Heart right ventricle (tissue), 16 donors: Measurements from ENCODE around the gene RNF157. TPM values are rescaled to one million over a fixed set of nuclear protein-coding genes. Genes with fewer than 3 reads are reported as not detected.

Experiments used
- ATAC-seq, 8 donors: fragments of 200-7000 bp; cut with Tn5 transposase; one replicate each; pipeline ENCODE4 v1.9.1; 2020; ENCODE audit warnings: mild to moderate bottlenecking in 8 of 8, moderate library complexity in 8 of 8, moderate number of reproducible peaks in 1 of 8
- DNase-seq, 2 donors: peaks; one replicate each; pipeline ENCODE4 v3.0.0-alpha.2; 2020
- H3K27ac ChIP-seq, 10 donors: fragments of 200-600 bp; sonication (generic) in 2 of 10; one replicate each; pipeline versions ENCODE4 v1.5.0 to v1.8.0; 2020 to 2022; ENCODE audit warnings: mild to moderate bottlenecking in 3 of 10
- H3K27me3 ChIP-seq, 7 donors: fragments of 200-600 bp; one replicate each; pipeline ENCODE4 v1.8.0; 2021 to 2022; ENCODE audit warnings: mild to moderate bottlenecking in 2 of 7
- H3K36me3 ChIP-seq, 9 donors: fragments of 200-600 bp; sonication (generic) in 1 of 9; one replicate each; pipeline versions ENCODE4 v1.5.0 to v1.8.0; 2020 to 2022; ENCODE audit warnings: mild to moderate bottlenecking in 2 of 9
- H3K4me1 ChIP-seq, 9 donors: fragments of 200-600 bp; sonication (generic) in 1 of 9; one replicate each; pipeline versions ENCODE4 v1.5.0 to v1.8.0; 2020 to 2022; ENCODE audit warnings: mild to moderate bottlenecking in 4 of 9
- H3K4me3 ChIP-seq, 10 donors: fragments of 200-600 bp; sonication (generic) in 2 of 10; one replicate each; pipeline versions ENCODE4 v1.5.0 to v1.8.0; 2020 to 2022; ENCODE audit warnings: mild to moderate bottlenecking in 7 of 10, moderate library complexity in 2 of 10
- H3K9me3 ChIP-seq, 11 donors: fragments of 200-600 bp in 10 of 11; sonication (generic) in 2 of 11; one replicate each; pipeline versions ENCODE4 v1.5.0 to v1.8.0; 2013 to 2022; ENCODE audit warnings: mild to moderate bottlenecking in 2 of 11, control low read depth in 1 of 11, moderate library complexity in 1 of 11
- WGBS, 2 donors: extraction: QIAGEN DNeasy Blood & Tissue Kit; methylation state at CpG; one replicate each; pipeline ENCODE4 v1.1.7; 2013; ENCODE audit warnings: inconsistent platforms in 1 of 2; 5-methylcytosine and 5-hydroxymethylcytosine counted together
- intact Hi-C, 10 donors: fragments of 100-400 bp; cut with DNase I; formaldehyde crosslinking; loops; one replicate each; pipeline versions ENCODE4 v1.11.1 to v1.14.2; 2022
- polyA plus RNA-seq, 2 donors: library from polyadenylated mRNA; stranded (reverse); fragments of 200-250 nt; gene quantifications; one replicate each; pipeline ENCODE4 v1.2.3, GENCODE V29; 2013
- total RNA-seq, 10 donors: library from RNA; stranded (reverse); fragmentation: NEBNext Ultra II Directional in 3 of 10; extraction: Animal tissue kit (Norgen Biotek cat#: 25700) in 3 of 10; gene quantifications; one replicate each; pipeline versions ENCODE4 v1.2.1 to v1.2.4, GENCODE V29; 2021 to 2023
- TF ChIP-seq, protein P1 (sequence below), 9 donors: fragments of 200-600 bp; sonication (generic) in 2 of 9; IDR thresholded peaks; one replicate each; pipeline versions ENCODE4 v1.5.0 to v1.8.0; 2021 to 2022; ENCODE audit warnings: antibody characterized with exemption in 9 of 9, mild to moderate bottlenecking in 5 of 9, moderate library complexity in 1 of 9
- donor health status: Arrhythmogenic right ventricular cardiomyopathy.
- donor health status: ischemic (EF 13 %, LVEDD 7.1; RV severe dilation, severe dysfunction).
- donor health status: healthy with polysubstance abuse.
- donor health status: DM: no; HTN: yes; CAD: no.
- donor health status: DM: no; HTN: no; CAD: no.
- donor health status: ischemic (EF 25% LVEDD 6.9; RV normal size, moderate dysfunction).
- donor health status: ischemic (EF 25% LVEDD 5.7; RV mildly dilated, moderate dysfunction).
- donor health status: healthy.
- donor health status: DM: yes; HTN: yes; CAD: no.
- donor health status: Ischemic cardiomyopathy.
- donor health status: ischemic (EF 35%, LVEDD 5.7; RV mildly dilated, moderate dysfunction).
- donor health status: nonischemic (EF 11% LVEDD 7.7; RV severe dilation, severe dysfunction).
- donor health status: DM: yes; HTN: yes; CAD: no.
- donor health status: PGD.
- donor health status: ischemic (EF 29% LVEDD 5.4; RV normal size, mild dysfunction).
- donor health status: nonischemic (EF 23%, LVEDD 6.1; RV moderate dilation, normal function).

The RNF157 gene
- total and polyA plus RNA-seq, 12 donors = 1.3 to 18.8 (median 3.4) TPM

DNA sequence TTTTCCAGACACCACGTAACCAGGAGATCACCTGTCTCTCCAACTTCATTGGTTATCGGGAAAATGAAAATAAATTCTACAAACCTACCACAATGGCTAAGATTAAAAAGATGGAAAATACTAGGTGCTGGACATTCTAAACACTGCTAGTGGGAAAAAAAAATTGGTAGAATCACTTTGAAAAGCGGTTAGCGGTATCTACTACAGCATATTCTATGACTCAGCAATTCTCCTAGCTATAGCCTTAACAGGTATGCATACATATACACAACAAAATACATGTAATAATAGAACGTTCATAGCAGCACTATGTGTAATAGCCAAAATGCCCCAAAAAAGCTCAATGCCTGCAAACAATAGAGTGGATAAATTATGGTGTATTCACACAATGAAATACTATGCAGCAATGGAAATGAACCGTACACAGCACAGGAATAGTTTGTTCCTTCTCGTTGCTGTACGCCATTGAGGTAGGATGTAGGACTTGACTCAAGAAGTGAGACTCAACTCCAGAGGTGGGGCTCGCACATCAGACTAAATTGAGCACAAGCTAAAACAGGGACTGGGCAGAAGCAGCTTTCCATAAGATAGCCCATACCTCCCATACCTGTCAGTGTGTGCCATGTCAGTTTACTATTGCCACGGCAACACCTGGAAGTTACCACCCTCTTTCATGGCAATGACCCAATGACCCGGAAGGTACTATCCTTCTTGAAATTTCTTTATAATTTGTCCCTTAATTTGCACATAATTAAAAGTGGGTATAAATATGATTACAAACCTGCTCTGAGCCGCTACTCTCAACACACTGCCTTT lies 44.8 kb downstream of the RNF157 start:
- intact Hi-C loops = loop anchor here in 1 of 10 donors (5.0 kb wide), 1 partner anchor 72 kb away; the partner anchor contains the start of gene UBALD2
- TF ChIP-seq, protein P1, sequence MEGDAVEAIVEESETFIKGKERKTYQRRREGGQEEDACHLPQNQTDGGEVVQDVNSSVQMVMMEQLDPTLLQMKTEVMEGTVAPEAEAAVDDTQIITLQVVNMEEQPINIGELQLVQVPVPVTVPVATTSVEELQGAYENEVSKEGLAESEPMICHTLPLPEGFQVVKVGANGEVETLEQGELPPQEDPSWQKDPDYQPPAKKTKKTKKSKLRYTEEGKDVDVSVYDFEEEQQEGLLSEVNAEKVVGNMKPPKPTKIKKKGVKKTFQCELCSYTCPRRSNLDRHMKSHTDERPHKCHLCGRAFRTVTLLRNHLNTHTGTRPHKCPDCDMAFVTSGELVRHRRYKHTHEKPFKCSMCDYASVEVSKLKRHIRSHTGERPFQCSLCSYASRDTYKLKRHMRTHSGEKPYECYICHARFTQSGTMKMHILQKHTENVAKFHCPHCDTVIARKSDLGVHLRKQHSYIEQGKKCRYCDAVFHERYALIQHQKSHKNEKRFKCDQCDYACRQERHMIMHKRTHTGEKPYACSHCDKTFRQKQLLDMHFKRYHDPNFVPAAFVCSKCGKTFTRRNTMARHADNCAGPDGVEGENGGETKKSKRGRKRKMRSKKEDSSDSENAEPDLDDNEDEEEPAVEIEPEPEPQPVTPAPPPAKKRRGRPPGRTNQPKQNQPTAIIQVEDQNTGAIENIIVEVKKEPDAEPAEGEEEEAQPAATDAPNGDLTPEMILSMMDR (IDR thresholded peaks at IDR 0.05) = no peak
- Histone ChIP-seq H3K4me3 (no peak overlapping the region), H3K4me1 (peaks cover 0 to 37% (median 24%) of the 10 kb centered on the region in 9 donors), H3K27me3 (no peaks in the 10 kb centered on the region), H3K9me3 (no peaks in the 10 kb centered on the region), H3K36me3 (no peaks in the 10 kb centered on the region), H3K27ac (peak overlapping the region in 2 of 10 donors; percentile 45 to 63)
- 96 to 97% methylated on average over 12 of the region's 12 CpGs for WGBS, 2 donors
- no peak for DNase-seq
- ATAC-seq = no peak

DNA sequence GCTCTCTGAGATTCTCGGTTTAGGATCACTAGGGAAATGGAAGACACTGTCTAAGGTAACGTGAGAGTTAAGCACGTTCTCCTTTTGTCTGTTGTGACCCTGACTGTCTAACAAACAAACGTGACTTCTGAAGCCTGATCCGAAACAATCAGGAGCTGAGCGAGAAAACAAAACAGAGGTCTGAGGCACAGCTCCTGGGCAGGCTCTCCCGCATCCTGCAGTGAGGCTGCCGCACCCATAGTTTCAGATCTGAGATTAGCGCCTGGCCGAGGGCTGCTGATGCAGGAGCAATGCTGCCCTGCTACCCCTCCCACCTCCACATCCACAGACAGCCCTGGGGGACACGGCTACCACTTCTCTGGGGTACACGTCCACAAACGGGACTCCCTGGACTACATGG lies 46.7 kb downstream of the RNF157 start:
- DNase-seq = no peak
- intact Hi-C loops = no loop called here
- H3K36me3 ChIP-seq = no peaks in the 10 kb centered on the region

DNA sequence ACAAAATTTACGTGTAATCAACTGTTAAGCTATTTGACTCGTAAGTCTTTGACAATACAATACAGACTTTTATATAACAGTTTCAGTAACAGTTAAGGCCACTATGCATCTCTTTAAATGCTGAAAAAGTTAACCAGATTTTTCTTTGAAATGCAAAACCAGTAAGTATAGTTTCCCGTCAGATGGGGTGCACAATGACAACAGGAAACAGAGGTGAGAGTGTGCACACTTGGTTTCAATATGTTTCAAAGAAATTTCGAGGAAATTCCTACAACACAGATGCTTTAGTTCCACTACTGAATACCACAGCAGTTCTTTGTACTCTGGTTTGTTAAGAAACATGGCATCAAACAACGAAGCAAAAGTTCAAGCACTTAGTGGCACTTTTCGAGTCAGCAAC lies 48.4 kb downstream of the RNF157 start:
- Histone ChIP-seq H3K4me1 (peaks cover 0 to 23% (median 11%) of the 10 kb centered on the region in 9 donors), H3K9me3 (no peaks in the 10 kb centered on the region), H3K27ac (peak overlapping the region in 1 of 10 donors; percentile 65), H3K36me3 (no peaks in the 10 kb centered on the region), H3K27me3 (no peaks in the 10 kb centered on the region), H3K4me3 (no peak overlapping the region)
- TF ChIP-seq, protein P1 (IDR thresholded peaks at IDR 0.05) = no peak
- ATAC-seq (no peak), DNase-seq (no peak)
- intact Hi-C loops = no loop called here
- WGBS, 2 donors = 64 to 67% methylated on average over 6 of the region's 6 CpGs

More for the DNA sequence above, 46.7 kb downstream of the RNF157 start:
- ATAC-seq = no peak
- WGBS, 2 donors = 67 to 68% methylated on average over 13 of the region's 13 CpGs
- Histone ChIP-seq H3K27ac (peak overlapping the region in 1 of 10 donors; percentile 57), H3K4me1 (peaks cover 0 to 35% (median 24%) of the 10 kb centered on the region in 9 donors), H3K27me3 (no peaks in the 10 kb centered on the region), H3K4me3 (no peak overlapping the region), H3K9me3 (no peaks in the 10 kb centered on the region)
- TF ChIP-seq, protein P1 (IDR thresholded peaks at IDR 0.05) = no peak

DNA sequence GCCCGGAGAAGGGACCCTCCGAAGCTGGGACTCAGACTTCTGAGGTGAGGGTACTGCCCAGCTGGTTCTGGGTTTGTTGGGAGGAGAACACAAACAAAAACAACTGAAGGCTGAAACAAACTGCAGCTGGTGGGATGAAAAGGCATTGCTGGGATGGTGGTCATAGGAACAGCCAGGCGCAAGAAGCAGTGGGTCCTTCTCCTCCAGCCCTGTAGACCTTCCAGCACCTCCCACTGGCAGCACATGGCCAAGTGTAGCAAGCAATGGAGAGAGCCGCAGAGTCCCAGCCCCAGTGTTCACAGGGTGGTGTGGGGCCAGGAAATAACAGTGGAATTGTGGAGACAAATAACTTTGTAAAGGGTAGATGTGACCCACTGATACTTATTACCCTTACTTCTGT lies 50.6 kb downstream of the RNF157 start:
- DNase-seq (no peak), ATAC-seq (no peak)
- H3K4me1 ChIP-seq = peaks cover 0 to 11% (median 0%) of the 10 kb centered on the region in 9 donors
- 81 to 89% methylated on average over 4 of the region's 4 CpGs for WGBS, 2 donors
- intact Hi-C loops = loop anchor here in 1 of 10 donors (10.0 kb wide), 1 partner anchor 175 kb away; no protein-coding TSS in a partner anchor
- no peaks in the 10 kb centered on the region for H3K9me3 ChIP-seq
- H3K4me3 ChIP-seq = no peak overlapping the region
- no peaks in the 10 kb centered on the region for H3K36me3 ChIP-seq
- TF ChIP-seq, protein P1 (IDR thresholded peaks at IDR 0.05) = no peak
- H3K27me3 ChIP-seq = no peaks in the 10 kb centered on the region
- H3K27ac ChIP-seq = no peak overlapping the region
